ENCODE data around the gene STK32B. TPM values are rescaled to one million over a fixed set of nuclear protein-coding genes. Genes with fewer than 3 reads are reported as not detected.

Gene STK32B
- total and polyA plus RNA-seq, 5 donors from 2014 or later: not detected

GRCh38 chr4:5067908-5068307 is 16.6 kb downstream of the STK32B start:
- H3K27me3 ChIP-seq (ENCODE audit: control insufficient read depth, insufficient read depth, low read length): no peaks in the 10 kb centered on the region
- no peak overlapping the region for H3K4me3 Mint-ChIP-seq
- no peaks in the 10 kb centered on the region for H3K4me1 Mint-ChIP-seq
- H3K4me1 ChIP-seq (ENCODE audit: control insufficient read depth, insufficient read depth, low read length, poor library complexity, severe bottlenecking): no peaks in the 10 kb centered on the region
- no peak overlapping the region for H3K4me3 ChIP-seq (ENCODE audit: low read depth, low read length)
- peaks cover 6 to 9% of the 10 kb centered on the region in 2 experiments for H3K9me3 ChIP-seq (ENCODE audit: control insufficient read depth in 2 of 2, low read length in 2 of 2)
- DNase-seq (no peak), ATAC-seq (ENCODE audit: low read depth in 2 of 2) (no peak)
- H3K27me3 Mint-ChIP-seq: no peaks in the 10 kb centered on the region
- no peaks in the 10 kb centered on the region for H3K36me3 Mint-ChIP-seq
- H3K27ac ChIP-seq (ENCODE audit: insufficient read depth, low read length, poor library complexity, severe bottlenecking): no peak overlapping the region
- no peaks in the 10 kb centered on the region for H3K36me3 ChIP-seq (ENCODE audit: control insufficient read depth, insufficient read depth, low read length)
- no peak overlapping the region for H3K27ac Mint-ChIP-seq
- H3K9me3 Mint-ChIP-seq: peaks cover 3 to 18% (median 8%) of the 10 kb centered on the region in 7 donors

GRCh38 chr4:5069901-5070300 is 18.6 kb downstream of the STK32B start:
- no peak overlapping the region for H3K4me3 Mint-ChIP-seq
- no peaks in the 10 kb centered on the region for H3K36me3 ChIP-seq (ENCODE audit: control insufficient read depth, insufficient read depth, low read length)
- peaks cover 6 to 9% of the 10 kb centered on the region in 2 experiments for H3K9me3 ChIP-seq (ENCODE audit: control insufficient read depth in 2 of 2, low read length in 2 of 2)
- H3K9me3 Mint-ChIP-seq: peaks cover 3 to 20% (median 9%) of the 10 kb centered on the region in 7 donors
- H3K27ac Mint-ChIP-seq: no peak overlapping the region
- peaks cover 5% of the 10 kb centered on the region for H3K27me3 Mint-ChIP-seq
- H3K27ac ChIP-seq (ENCODE audit: insufficient read depth, low read length, poor library complexity, severe bottlenecking): no peak overlapping the region
- no peaks in the 10 kb centered on the region for H3K4me1 Mint-ChIP-seq
- no peaks in the 10 kb centered on the region for H3K36me3 Mint-ChIP-seq
- DNase-seq (no peak), ATAC-seq (ENCODE audit: low read depth in 2 of 2) (no peak)
- no peaks in the 10 kb centered on the region for H3K4me1 ChIP-seq (ENCODE audit: control insufficient read depth, insufficient read depth, low read length, poor library complexity, severe bottlenecking)
- no peaks in the 10 kb centered on the region for H3K27me3 ChIP-seq (ENCODE audit: control insufficient read depth, insufficient read depth, low read length)
- no peak overlapping the region for H3K4me3 ChIP-seq (ENCODE audit: low read depth, low read length)

- no peak for DNase-seq
- no peaks in the 10 kb centered on the region for H3K36me3 Mint-ChIP-seq
- no peaks in the 10 kb centered on the region for H3K4me1 ChIP-seq (ENCODE audit: control insufficient read depth, insufficient read depth, low read length, poor library complexity, severe bottlenecking)
- ATAC-seq (ENCODE audit: low read depth in 2 of 2): no peak
- peaks cover 3 to 15% (median 9%) of the 10 kb centered on the region in 7 donors for H3K9me3 Mint-ChIP-seq
- H3K4me3 ChIP-seq (ENCODE audit: low read depth, low read length): no peak overlapping the region
- no peak overlapping the region for H3K27ac ChIP-seq (ENCODE audit: insufficient read depth, low read length, poor library complexity, severe bottlenecking)
- H3K4me3 Mint-ChIP-seq: no peak overlapping the region
- H3K27me3 Mint-ChIP-seq: peaks cover 9% of the 10 kb centered on the region
- H3K27me3 ChIP-seq (ENCODE audit: control insufficient read depth, insufficient read depth, low read length): peaks cover 3% of the 10 kb centered on the region
- H3K9me3 ChIP-seq (ENCODE audit: control insufficient read depth in 2 of 2, low read length in 2 of 2): peaks cover 6 to 9% of the 10 kb centered on the region in 2 experiments
- H3K4me1 Mint-ChIP-seq: no peaks in the 10 kb centered on the region
- no peaks in the 10 kb centered on the region for H3K36me3 ChIP-seq (ENCODE audit: control insufficient read depth, insufficient read depth, low read length)
- H3K27ac Mint-ChIP-seq: no peak overlapping the region
Measured at GRCh38 chr4:5072948-5073347, 21.7 kb downstream of the STK32B start.

GRCh38 chr4:5078009-5078408 is 26.7 kb downstream of the STK32B start:
- peaks cover 0 to 3% of the 10 kb centered on the region in 2 experiments for H3K9me3 ChIP-seq (ENCODE audit: control insufficient read depth in 2 of 2, low read length in 2 of 2)
- peaks cover 3% of the 10 kb centered on the region for H3K27me3 ChIP-seq (ENCODE audit: control insufficient read depth, insufficient read depth, low read length)
- H3K4me1 ChIP-seq (ENCODE audit: control insufficient read depth, insufficient read depth, low read length, poor library complexity, severe bottlenecking): no peaks in the 10 kb centered on the region
- no peak overlapping the region for H3K4me3 ChIP-seq (ENCODE audit: low read depth, low read length)
- no peak overlapping the region for H3K27ac Mint-ChIP-seq
- H3K36me3 ChIP-seq (ENCODE audit: control insufficient read depth, insufficient read depth, low read length): no peaks in the 10 kb centered on the region
- no peak overlapping the region for H3K27ac ChIP-seq (ENCODE audit: insufficient read depth, low read length, poor library complexity, severe bottlenecking)
- H3K4me3 Mint-ChIP-seq: no peak overlapping the region
- H3K4me1 Mint-ChIP-seq: no peaks in the 10 kb centered on the region
- ATAC-seq (ENCODE audit: low read depth in 2 of 2) (no peak), DNase-seq (no peak)
- H3K36me3 Mint-ChIP-seq: no peaks in the 10 kb centered on the region
- H3K9me3 Mint-ChIP-seq: peaks cover 0 to 19% (median 6%) of the 10 kb centered on the region in 7 donors
- H3K27me3 Mint-ChIP-seq: peaks cover 11% of the 10 kb centered on the region

- Histone ChIP-seq H3K4me3 (ENCODE audit: low read depth, low read length) (no peak overlapping the region), H3K36me3 (ENCODE audit: control insufficient read depth, insufficient read depth, low read length) (no peaks in the 10 kb centered on the region), H3K4me1 (ENCODE audit: control insufficient read depth, insufficient read depth, low read length, poor library complexity, severe bottlenecking) (no peaks in the 10 kb centered on the region), H3K27me3 (ENCODE audit: control insufficient read depth, insufficient read depth, low read length) (peaks cover 3% of the 10 kb centered on the region), H3K9me3 (ENCODE audit: control insufficient read depth in 2 of 2, low read length in 2 of 2) (peaks cover 0 to 3% of the 10 kb centered on the region in 2 experiments), H3K27ac (ENCODE audit: insufficient read depth, low read length, poor library complexity, severe bottlenecking) (no peak overlapping the region)
- Mint-ChIP-seq H3K36me3 (no peaks in the 10 kb centered on the region), H3K27me3 (peaks cover 6% of the 10 kb centered on the region), H3K27ac (no peak overlapping the region), H3K4me1 (no peaks in the 10 kb centered on the region), H3K4me3 (no peak overlapping the region), H3K9me3 (peaks cover 0 to 19% (median 8%) of the 10 kb centered on the region in 7 donors)
- DNase-seq (no peak), ATAC-seq (ENCODE audit: low read depth in 2 of 2) (no peak)
Measured at GRCh38 chr4:5079581-5079980, 28.3 kb downstream of the STK32B start.

- Mint-ChIP-seq H3K36me3 (no peaks in the 10 kb centered on the region), H3K9me3 (peaks cover 6 to 35% (median 9%) of the 10 kb centered on the region in 7 donors), H3K4me3 (no peak overlapping the region), H3K27me3 (peaks cover 6% of the 10 kb centered on the region), H3K4me1 (no peaks in the 10 kb centered on the region), H3K27ac (no peak overlapping the region)
- H3K4me3 ChIP-seq (ENCODE audit: low read depth, low read length): no peak overlapping the region
- no peaks in the 10 kb centered on the region for H3K36me3 ChIP-seq (ENCODE audit: control insufficient read depth, insufficient read depth, low read length)
- H3K27ac ChIP-seq (ENCODE audit: insufficient read depth, low read length, poor library complexity, severe bottlenecking): no peak overlapping the region
- H3K4me1 ChIP-seq (ENCODE audit: control insufficient read depth, insufficient read depth, low read length, poor library complexity, severe bottlenecking): no peaks in the 10 kb centered on the region
- ATAC-seq (ENCODE audit: low read depth in 2 of 2) (no peak), DNase-seq (no peak)
- H3K27me3 ChIP-seq (ENCODE audit: control insufficient read depth, insufficient read depth, low read length): no peaks in the 10 kb centered on the region
- H3K9me3 ChIP-seq (ENCODE audit: control insufficient read depth in 2 of 2, low read length in 2 of 2): peaks cover 8% of the 10 kb centered on the region in 2 experiments
Measured at GRCh38 chr4:5081441-5081999, 30.2 kb downstream of the STK32B start.

GRCh38 chr4:5082376-5082775 is 31.1 kb downstream of the STK32B start:
- Histone ChIP-seq H3K36me3 (ENCODE audit: control insufficient read depth, insufficient read depth, low read length) (no peaks in the 10 kb centered on the region), H3K27me3 (ENCODE audit: control insufficient read depth, insufficient read depth, low read length) (no peaks in the 10 kb centered on the region), H3K27ac (ENCODE audit: insufficient read depth, low read length, poor library complexity, severe bottlenecking) (no peak overlapping the region), H3K4me1 (ENCODE audit: control insufficient read depth, insufficient read depth, low read length, poor library complexity, severe bottlenecking) (no peaks in the 10 kb centered on the region), H3K9me3 (ENCODE audit: control insufficient read depth in 2 of 2, low read length in 2 of 2) (peaks cover 8 to 9% of the 10 kb centered on the region in 2 experiments), H3K4me3 (ENCODE audit: low read depth, low read length) (no peak overlapping the region)
- Mint-ChIP-seq H3K27me3 (peaks cover 6% of the 10 kb centered on the region), H3K9me3 (peaks cover 6 to 35% (median 9%) of the 10 kb centered on the region in 7 donors), H3K4me3 (no peak overlapping the region), H3K4me1 (no peaks in the 10 kb centered on the region), H3K36me3 (no peaks in the 10 kb centered on the region), H3K27ac (no peak overlapping the region)
- ATAC-seq (ENCODE audit: low read depth in 2 of 2) (no peak), DNase-seq (no peak)

GRCh38 chr4:5084911-5085475 is 33.7 kb downstream of the STK32B start:
- H3K9me3 Mint-ChIP-seq: peaks cover 8 to 35% (median 12%) of the 10 kb centered on the region in 7 donors
- no peak overlapping the region for H3K4me3 Mint-ChIP-seq
- H3K27ac ChIP-seq (ENCODE audit: insufficient read depth, low read length, poor library complexity, severe bottlenecking): no peak overlapping the region
- H3K4me1 Mint-ChIP-seq: no peaks in the 10 kb centered on the region
- no peaks in the 10 kb centered on the region for H3K36me3 Mint-ChIP-seq
- no peak for ATAC-seq (ENCODE audit: low read depth in 2 of 2)
- no peaks in the 10 kb centered on the region for H3K27me3 ChIP-seq (ENCODE audit: control insufficient read depth, insufficient read depth, low read length)
- H3K9me3 ChIP-seq (ENCODE audit: control insufficient read depth in 2 of 2, low read length in 2 of 2): peaks cover 8 to 9% of the 10 kb centered on the region in 2 experiments
- no peaks in the 10 kb centered on the region for H3K4me1 ChIP-seq (ENCODE audit: control insufficient read depth, insufficient read depth, low read length, poor library complexity, severe bottlenecking)
- no peak overlapping the region for H3K27ac Mint-ChIP-seq
- no peaks in the 10 kb centered on the region for H3K27me3 Mint-ChIP-seq
- H3K4me3 ChIP-seq (ENCODE audit: low read depth, low read length): no peak overlapping the region
- DNase-seq: no peak
- no peaks in the 10 kb centered on the region for H3K36me3 ChIP-seq (ENCODE audit: control insufficient read depth, insufficient read depth, low read length)

Data from CD4-positive, CD25-positive, alpha-beta regulatory T cell (primary cell).